Liver (tissue), 9 donors: ENCODE data around the gene SPI1. TPM values are rescaled to one million over a fixed set of nuclear protein-coding genes. Genes with fewer than 3 reads are reported as not detected.

ENCODE experiments used
- DNase-seq: peaks from one replicate; pipeline ENCODE4 v3.0.0-alpha.2; 2017; ENCODE audit warnings: low spot score
- H3K27ac ChIP-seq, 2 donors: one replicate each; pipeline ENCODE4 v1.7.0; 2013; ENCODE audit warnings: inconsistent platforms in 2 of 2, low read length in 2 of 2, control low read depth in 1 of 2, low read depth in 1 of 2, mild to moderate bottlenecking in 1 of 2
- H3K27me3 ChIP-seq, 4 donors: one replicate each; pipeline versions ENCODE4 v1.6.1 to v1.7.0; 2013; ENCODE audit warnings: low read length in 3 of 4, inconsistent platforms in 1 of 4, mild to moderate bottlenecking in 1 of 4, moderate library complexity in 1 of 4; ENCODE audit not compliant: control insufficient read depth in 4 of 4, insufficient read depth in 4 of 4
- H3K36me3 ChIP-seq, 4 donors: one replicate each; pipeline versions ENCODE4 v1.6.1 to v1.7.0; 2013; ENCODE audit warnings: low read length in 3 of 4, mild to moderate bottlenecking in 3 of 4, low read depth in 1 of 4, moderate library complexity in 1 of 4; ENCODE audit not compliant: control insufficient read depth in 4 of 4, insufficient read depth in 3 of 4
- H3K4me1 ChIP-seq, 4 donors: one replicate each; pipeline versions ENCODE4 v1.6.1 to v1.7.0; 2013; ENCODE audit warnings: low read length in 3 of 4, mild to moderate bottlenecking in 3 of 4, moderate library complexity in 1 of 4; ENCODE audit not compliant: control insufficient read depth in 4 of 4, insufficient read depth in 4 of 4
- H3K4me3 ChIP-seq, 3 donors: one replicate each; pipeline versions ENCODE4 v1.6.1 to v1.7.0; 2013; ENCODE audit warnings: low read length in 3 of 3, control low read depth in 1 of 3, low read depth in 1 of 3, mild to moderate bottlenecking in 1 of 3
- H3K9ac ChIP-seq, 2 donors: one replicate each; pipeline ENCODE4 v1.7.0; 2013; ENCODE audit warnings: low read length in 2 of 2, mild to moderate bottlenecking in 2 of 2, moderate library complexity in 2 of 2, control low read depth in 1 of 2, low read depth in 1 of 2
- H3K9me3 ChIP-seq, 4 donors: one replicate each; pipeline versions ENCODE4 v1.6.1 to v1.7.0; 2013; ENCODE audit warnings: low read length in 3 of 4; ENCODE audit not compliant: control insufficient read depth in 4 of 4
- EGR1 ChIP-seq, 2 donors: IDR thresholded peaks; 2 replicates each; pipeline ENCODE4 v1.6.1; 2016 to 2018; ENCODE audit warnings: antibody characterized with exemption in 2 of 2, low read depth in 2 of 2
- FOXA1 ChIP-seq: IDR thresholded peaks from 2 replicates; pipeline ENCODE4 v1.6.1; 2016; ENCODE audit warnings: antibody characterized with exemption
- FOXA2 ChIP-seq: IDR thresholded peaks from 2 replicates; pipeline ENCODE4 v1.6.1; 2016; ENCODE audit warnings: antibody characterized with exemption
- GABPA ChIP-seq, 2 donors: IDR thresholded peaks in 1 of 2; conservative IDR thresholded peaks in 1 of 2; 2 replicates each; pipeline ENCODE4 v1.6.1; 2016; ENCODE audit warnings: antibody characterized with exemption in 2 of 2, mild to moderate bottlenecking in 1 of 2, moderate library complexity in 1 of 2
- HNF4A ChIP-seq, 2 donors: conservative IDR thresholded peaks; 2 replicates each; pipeline ENCODE4 v1.6.1; 2016; ENCODE audit warnings: antibody characterized with exemption in 2 of 2, mild to moderate bottlenecking in 2 of 2
- HNF4G ChIP-seq: IDR thresholded peaks from 2 replicates; pipeline ENCODE4 v1.6.1; 2016; ENCODE audit warnings: antibody characterized with exemption
- JUND ChIP-seq, 2 donors: IDR thresholded peaks; 2 replicates each; pipeline ENCODE4 v1.6.1; 2016; ENCODE audit warnings: antibody characterized with exemption in 2 of 2
- NR2F2 ChIP-seq: IDR thresholded peaks from 2 replicates; pipeline ENCODE4 v1.6.1; 2016; ENCODE audit warnings: antibody characterized with exemption
- RAD21 ChIP-seq, 2 donors: IDR thresholded peaks; 2 replicates each; pipeline ENCODE4 v1.6.1; 2016; ENCODE audit warnings: antibody characterized with exemption in 2 of 2, mild to moderate bottlenecking in 2 of 2
- RXRA ChIP-seq, 2 donors: IDR thresholded peaks; 2 replicates each; pipeline ENCODE4 v1.6.1; 2017 to 2018; ENCODE audit warnings: antibody characterized with exemption in 2 of 2, mild to moderate bottlenecking in 1 of 2
- TAF1 ChIP-seq: conservative IDR thresholded peaks from 2 replicates; pipeline ENCODE4 v1.6.1; 2016; ENCODE audit warnings: antibody characterized with exemption, mild to moderate bottlenecking
- YY1 ChIP-seq: IDR thresholded peaks from 2 replicates; pipeline ENCODE4 v1.6.1; 2016; ENCODE audit warnings: antibody characterized with exemption, mild to moderate bottlenecking
- WGBS: extraction: QIAGEN DNeasy Blood & Tissue Kit; methylation state at CpG from one replicate; pipeline ENCODE4 v1.1.7; 2013; 5-methylcytosine and 5-hydroxymethylcytosine counted together
- polyA plus RNA-seq, 2 donors: library from polyadenylated mRNA; stranded (reverse) in 1 of 2; unstranded in 1 of 2; fragments of 200-250 nt in 1 of 2; fragments of >200 nt in 1 of 2; fragmentation: Nextera tagmentation in 1 of 2; extraction: Ambion mirVana in 1 of 2; gene quantifications; one replicate each; pipeline versions ENCODE4 v1.2.1 to v1.2.3, GENCODE V29; 2013 to 2015
- total RNA-seq, 2 donors: library from RNA; depleted of rRNA; stranded (reverse); fragments of >200 nt; gene quantifications; one replicate each; pipeline ENCODE4 v1.2.3, GENCODE V29; 2014
- TF ChIP-seq, protein P1 (sequence below): fragments of 150-350 bp; IDR thresholded peaks from 2 replicates; pipeline ENCODE4 v1.5.1; 2017; ENCODE audit warnings: improper control_type of control experiment, low read depth, low read length; ENCODE audit not compliant: missing input control
- TF ChIP-seq, protein P2 (sequence below): IDR thresholded peaks from 2 replicates; pipeline ENCODE4 v1.6.1; 2016; ENCODE audit warnings: antibody characterized with exemption, mild to moderate bottlenecking
- TF ChIP-seq, protein P3 (sequence below): IDR thresholded peaks from 2 replicates; pipeline ENCODE4 v1.6.1; 2016; ENCODE audit warnings: antibody characterized with exemption
- TF ChIP-seq, protein P4 (sequence below): IDR thresholded peaks from 2 replicates; pipeline ENCODE4 v1.6.1; 2016; ENCODE audit warnings: antibody characterized with exemption
- donor health status: healthy.
- donor health status: healthy.
- donor health status: healthy.
- donor health status: healthy.
- donor health status: healthy.

SPI1 gene
- total and polyA plus RNA-seq, 4 donors, result 2.3 to 14.4 (median 13.3) TPM

DNA sequence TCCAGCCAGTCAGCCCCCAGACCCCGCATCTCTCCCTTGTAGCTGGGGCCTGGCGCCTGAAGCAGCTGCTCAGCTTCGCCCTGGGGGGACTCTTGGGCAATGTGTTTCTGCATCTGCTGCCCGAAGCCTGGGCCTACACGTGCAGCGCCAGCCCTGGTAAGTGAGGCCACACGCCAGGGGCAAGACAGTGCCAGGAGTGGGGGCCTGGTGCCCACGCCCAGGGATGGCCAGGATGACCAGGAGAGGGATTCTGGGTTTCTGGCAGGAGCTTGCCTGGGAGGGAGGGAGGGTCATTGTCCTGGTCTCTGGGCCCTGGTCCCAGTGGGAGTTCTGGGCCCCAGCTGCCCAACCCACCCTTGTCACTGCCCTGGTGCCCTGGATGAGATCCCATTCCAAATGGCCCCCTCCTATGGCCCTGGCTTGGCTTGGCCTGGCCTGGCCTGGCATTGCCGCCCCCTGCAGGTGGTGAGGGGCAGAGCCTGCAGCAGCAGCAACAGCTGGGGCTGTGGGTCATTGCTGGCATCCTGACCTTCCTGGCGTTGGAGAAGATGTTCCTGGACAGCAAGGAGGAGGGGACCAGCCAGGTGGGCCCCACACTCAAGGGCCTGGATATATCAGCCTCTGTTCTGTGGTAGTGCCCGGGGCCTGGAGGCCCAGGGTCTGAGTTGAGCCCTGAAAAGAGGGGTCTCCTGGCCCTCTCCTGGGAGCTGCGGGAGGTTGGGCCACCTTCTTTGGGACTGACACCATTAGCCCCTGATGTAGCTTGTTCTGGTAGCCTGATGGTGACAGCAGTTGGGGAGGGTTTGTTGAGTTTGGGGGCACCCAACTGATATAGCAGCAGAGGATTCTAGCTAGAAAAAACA lies 33.8 kb upstream of the SPI1 start:
- Histone ChIP-seq H3K4me1 (peaks cover 0 to 18% (median 15%) of the 10 kb centered on the region in 4 donors), H3K27me3 (no peaks in the 10 kb centered on the region), H3K36me3 (peaks cover 0 to 24% (median 7%) of the 10 kb centered on the region in 4 donors), H3K9me3 (no peaks in the 10 kb centered on the region), H3K9ac (no peak overlapping the region), H3K4me3 (no peak overlapping the region), H3K27ac (no peak overlapping the region)
- DNase-seq, result peak; percentile 63
- TF ChIP-seq HNF4A (conservative IDR thresholded peaks at IDR 0.05), result no peak
- TF ChIP-seq, protein P1, sequence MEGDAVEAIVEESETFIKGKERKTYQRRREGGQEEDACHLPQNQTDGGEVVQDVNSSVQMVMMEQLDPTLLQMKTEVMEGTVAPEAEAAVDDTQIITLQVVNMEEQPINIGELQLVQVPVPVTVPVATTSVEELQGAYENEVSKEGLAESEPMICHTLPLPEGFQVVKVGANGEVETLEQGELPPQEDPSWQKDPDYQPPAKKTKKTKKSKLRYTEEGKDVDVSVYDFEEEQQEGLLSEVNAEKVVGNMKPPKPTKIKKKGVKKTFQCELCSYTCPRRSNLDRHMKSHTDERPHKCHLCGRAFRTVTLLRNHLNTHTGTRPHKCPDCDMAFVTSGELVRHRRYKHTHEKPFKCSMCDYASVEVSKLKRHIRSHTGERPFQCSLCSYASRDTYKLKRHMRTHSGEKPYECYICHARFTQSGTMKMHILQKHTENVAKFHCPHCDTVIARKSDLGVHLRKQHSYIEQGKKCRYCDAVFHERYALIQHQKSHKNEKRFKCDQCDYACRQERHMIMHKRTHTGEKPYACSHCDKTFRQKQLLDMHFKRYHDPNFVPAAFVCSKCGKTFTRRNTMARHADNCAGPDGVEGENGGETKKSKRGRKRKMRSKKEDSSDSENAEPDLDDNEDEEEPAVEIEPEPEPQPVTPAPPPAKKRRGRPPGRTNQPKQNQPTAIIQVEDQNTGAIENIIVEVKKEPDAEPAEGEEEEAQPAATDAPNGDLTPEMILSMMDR, result peak; percentile 57
- TF ChIP-seq NR2F2, result no peak
- TF ChIP-seq RAD21 (IDR thresholded peaks at IDR 0.05), result peak; percentile 56 to 78
- whole genome bisulfite sequencing, result 79% methylated on average over 12 of the region's 12 CpGs

DNA sequence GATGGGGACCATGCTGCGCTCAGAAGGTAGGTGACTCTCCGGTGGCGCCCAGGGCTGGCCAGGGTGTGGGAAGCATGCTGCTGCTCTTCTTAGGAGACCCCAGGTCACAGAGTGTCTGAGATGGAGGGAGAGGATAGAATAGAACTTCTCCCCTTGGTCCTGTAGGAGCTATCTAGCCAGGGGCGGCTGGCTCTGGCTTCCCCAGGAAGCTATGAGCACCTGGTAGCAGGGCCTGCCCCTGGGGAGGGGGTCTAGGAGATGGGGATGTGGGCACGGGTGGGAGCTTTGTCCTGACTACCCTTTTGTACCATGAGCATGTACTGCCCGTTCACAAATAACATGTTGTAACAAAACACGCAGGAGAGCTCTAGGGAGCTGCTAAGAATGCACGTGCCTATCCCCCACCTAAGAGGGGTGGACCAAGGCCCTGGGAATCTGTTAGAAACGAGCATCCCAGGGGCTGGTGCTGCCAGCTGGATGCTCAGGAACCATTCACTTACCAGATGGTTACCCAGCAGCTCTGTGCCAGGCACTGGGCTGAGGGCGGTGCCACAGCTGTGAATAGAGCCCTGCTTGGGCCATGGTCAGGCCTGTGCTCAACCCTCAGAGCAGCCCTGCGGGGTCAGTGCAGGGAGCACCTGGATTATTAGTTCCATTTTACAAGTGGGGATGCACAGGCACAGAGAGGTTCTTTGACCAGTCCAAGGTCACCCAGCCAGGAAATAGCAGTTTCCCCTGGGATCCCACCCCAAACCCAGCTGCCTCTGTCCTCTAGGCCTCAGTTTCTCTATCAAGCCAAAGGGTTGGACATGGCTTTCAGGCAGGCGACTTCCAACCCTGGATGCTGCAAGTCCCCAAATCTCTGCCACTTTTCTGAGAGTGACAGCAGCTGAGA lies 32.3 kb upstream of the SPI1 start:
- H3K27me3 ChIP-seq, result no peaks in the 10 kb centered on the region
- no peaks in the 10 kb centered on the region for H3K9me3 ChIP-seq
- TF ChIP-seq RXRA (IDR thresholded peaks at IDR 0.05) (no peak), NR2F2 (no peak), EGR1 (IDR thresholded peaks at IDR 0.05; ENCODE audit: low read depth in 2 of 2) (no peak), HNF4A (conservative IDR thresholded peaks at IDR 0.05) (no peak), JUND (IDR thresholded peaks at IDR 0.05) (no peak), RAD21 (IDR thresholded peaks at IDR 0.05) (no peak), GABPA (IDR thresholded peaks at IDR 0.05 in 1 of 2, conservative IDR thresholded peaks at IDR 0.05 in 1 of 2) (no peak), TAF1 (no peak), FOXA1 (no peak), YY1 (no peak), FOXA2 (no peak), HNF4G (no peak)
- TF ChIP-seq, protein P2, sequence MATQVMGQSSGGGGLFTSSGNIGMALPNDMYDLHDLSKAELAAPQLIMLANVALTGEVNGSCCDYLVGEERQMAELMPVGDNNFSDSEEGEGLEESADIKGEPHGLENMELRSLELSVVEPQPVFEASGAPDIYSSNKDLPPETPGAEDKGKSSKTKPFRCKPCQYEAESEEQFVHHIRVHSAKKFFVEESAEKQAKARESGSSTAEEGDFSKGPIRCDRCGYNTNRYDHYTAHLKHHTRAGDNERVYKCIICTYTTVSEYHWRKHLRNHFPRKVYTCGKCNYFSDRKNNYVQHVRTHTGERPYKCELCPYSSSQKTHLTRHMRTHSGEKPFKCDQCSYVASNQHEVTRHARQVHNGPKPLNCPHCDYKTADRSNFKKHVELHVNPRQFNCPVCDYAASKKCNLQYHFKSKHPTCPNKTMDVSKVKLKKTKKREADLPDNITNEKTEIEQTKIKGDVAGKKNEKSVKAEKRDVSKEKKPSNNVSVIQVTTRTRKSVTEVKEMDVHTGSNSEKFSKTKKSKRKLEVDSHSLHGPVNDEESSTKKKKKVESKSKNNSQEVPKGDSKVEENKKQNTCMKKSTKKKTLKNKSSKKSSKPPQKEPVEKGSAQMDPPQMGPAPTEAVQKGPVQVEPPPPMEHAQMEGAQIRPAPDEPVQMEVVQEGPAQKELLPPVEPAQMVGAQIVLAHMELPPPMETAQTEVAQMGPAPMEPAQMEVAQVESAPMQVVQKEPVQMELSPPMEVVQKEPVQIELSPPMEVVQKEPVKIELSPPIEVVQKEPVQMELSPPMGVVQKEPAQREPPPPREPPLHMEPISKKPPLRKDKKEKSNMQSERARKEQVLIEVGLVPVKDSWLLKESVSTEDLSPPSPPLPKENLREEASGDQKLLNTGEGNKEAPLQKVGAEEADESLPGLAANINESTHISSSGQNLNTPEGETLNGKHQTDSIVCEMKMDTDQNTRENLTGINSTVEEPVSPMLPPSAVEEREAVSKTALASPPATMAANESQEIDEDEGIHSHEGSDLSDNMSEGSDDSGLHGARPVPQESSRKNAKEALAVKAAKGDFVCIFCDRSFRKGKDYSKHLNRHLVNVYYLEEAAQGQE, result no peak
- TF ChIP-seq, protein P3, sequence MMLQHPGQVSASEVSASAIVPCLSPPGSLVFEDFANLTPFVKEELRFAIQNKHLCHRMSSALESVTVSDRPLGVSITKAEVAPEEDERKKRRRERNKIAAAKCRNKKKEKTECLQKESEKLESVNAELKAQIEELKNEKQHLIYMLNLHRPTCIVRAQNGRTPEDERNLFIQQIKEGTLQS, result no peak
- TF ChIP-seq, protein P4, sequence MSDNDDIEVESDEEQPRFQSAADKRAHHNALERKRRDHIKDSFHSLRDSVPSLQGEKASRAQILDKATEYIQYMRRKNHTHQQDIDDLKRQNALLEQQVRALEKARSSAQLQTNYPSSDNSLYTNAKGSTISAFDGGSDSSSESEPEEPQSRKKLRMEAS, result no peak
- TF ChIP-seq, protein P1, result no peak
- H3K9ac ChIP-seq, result no peak overlapping the region
- 90% methylated on average over 12 of the region's 12 CpGs for WGBS
- peaks cover 0 to 18% (median 15%) of the 10 kb centered on the region in 4 donors for H3K4me1 ChIP-seq
- peak; percentile 24 for DNase-seq
- no peak overlapping the region for H3K4me3 ChIP-seq
- H3K27ac ChIP-seq, result no peak overlapping the region
- H3K36me3 ChIP-seq, result peaks cover 0 to 22% (median 7%) of the 10 kb centered on the region in 4 donors
